NCI-H2081 (cell line): Measurements from ENCODE around the gene CYSLTR2.

ENCODE experiments used
- DNase-seq, 2 experiments: peaks; one replicate each; lab custom pipeline; 2025; lab: John Stamatoyannopoulos, UW

Gene CYSLTR2

DNA sequence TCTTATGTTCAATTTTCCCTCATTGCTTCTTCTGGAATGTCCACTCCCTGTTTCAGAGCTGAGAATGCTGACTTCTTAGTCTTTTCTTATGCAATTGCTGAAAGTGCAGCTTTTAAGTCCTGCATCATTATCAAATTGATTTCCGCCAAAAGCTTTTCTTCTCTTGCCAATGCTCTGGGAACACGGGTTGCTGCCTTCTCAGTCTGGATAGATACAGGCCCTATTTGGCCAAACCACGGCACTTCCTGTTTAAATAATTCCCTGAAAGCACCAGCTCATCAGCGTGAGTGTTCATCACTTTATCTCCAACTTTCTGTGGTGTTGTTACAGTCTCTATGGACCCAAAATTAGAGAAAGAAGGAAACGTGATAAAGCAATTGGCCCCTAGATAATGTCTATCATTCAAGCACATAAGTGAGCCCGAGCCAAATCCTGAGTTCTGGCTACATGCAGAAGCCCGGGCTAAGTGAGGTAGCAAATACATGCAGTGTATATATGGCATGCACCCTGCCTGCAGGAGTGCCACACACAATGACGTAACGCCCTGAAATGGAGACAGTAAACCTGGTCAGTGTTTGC, 85.7 kb downstream of the CYSLTR2 start:
- DNase-seq, result no peak

DNA sequence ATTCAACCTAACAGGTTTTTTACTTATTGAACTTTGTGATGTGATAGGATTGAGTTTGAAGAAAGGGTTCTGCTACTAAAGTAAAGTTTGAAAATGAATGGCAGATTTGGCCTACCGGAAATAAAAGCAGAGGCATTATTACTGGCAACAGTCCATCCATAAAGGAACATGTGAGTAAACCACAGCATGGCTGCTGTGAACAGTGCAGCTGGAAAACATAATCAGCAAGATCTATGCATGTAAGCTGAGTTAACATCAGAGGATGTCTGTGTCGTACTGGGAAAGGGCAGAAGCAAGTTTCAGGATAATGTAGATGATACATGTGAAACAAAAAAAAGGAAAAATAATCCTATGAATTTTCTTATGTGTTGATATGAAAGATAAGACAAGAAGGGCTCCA, 87.6 kb downstream of the CYSLTR2 start:
- no peak for DNase-seq

GRCh38 chr13:48746821-48747220, 93.1 kb downstream of the CYSLTR2 start:
- no peak for DNase-seq

DNA sequence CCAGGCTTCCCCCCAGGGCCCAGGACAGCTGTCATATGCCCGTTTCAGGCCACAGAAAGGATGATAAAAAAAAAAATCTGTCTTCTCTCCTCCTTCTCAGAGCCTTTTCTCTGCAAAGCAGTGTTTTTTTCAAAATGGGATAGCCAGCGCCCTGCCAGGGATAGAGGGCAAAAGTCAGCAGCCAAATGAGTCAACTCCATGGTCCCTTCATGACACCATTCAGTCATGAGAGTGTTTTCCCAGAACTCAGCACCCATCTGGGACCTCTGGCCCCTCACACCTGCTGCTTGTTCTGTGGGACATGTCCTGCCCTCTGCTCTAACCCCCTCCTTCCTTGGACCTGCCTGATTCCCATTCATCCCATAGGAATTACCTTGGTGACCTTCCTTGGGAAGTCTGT, 95.0 kb downstream of the CYSLTR2 start:
- DNase-seq, result no peak

DNA sequence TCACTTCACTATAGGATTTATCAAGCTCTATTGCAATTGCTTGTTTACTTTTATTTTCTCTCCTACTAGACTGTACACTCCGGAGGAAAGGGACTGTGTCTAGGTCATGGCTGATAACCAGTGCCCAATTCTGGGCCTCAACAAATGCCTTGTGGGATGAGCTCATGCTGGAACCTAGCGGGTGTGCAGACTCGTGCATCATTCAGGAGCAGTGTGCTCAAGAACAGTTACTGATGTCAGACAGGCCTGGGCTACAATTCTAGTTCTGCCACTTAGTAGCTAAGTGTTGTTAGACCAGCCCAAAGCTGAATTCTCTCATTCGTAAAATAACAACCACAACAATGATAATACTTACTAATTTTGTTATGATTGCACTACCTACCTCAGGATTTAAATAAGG, 95.4 kb downstream of the CYSLTR2 start:
- no peak for DNase-seq

DNA sequence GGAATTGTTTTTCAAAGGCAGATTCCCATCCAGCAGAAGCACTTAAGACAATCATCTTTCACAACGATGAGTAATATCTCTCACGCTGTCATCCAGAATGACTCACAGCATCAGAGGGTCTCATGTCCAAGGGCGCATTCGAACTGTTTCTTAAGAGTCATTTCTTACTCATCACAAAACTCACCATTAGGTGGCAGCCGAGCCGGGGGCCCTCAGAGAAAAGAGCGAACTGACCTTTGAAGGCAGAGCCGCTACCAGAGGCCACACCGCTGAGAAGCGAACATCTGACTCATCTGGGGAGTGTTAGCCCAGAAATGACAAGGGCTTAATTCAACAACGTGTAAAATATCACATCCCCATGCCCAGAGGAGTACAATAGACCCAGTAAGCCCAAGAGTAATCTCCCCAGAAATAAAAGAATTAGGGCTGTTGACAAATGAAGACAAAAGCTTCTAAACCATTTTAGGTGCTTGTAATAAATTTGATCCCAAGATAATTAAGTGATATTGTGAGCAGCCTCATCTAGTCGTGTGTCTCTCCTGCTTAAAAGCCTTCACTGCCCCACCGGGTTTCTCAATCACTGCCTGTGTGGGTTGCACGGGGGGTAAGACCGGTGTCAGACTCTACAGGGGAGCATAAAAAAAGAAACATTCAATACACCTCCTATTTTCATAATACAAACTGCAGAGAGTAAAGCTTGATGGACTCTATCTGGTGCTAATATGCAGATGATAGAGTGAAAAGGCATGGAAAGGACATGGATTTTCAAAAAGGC, 96.2 kb downstream of the CYSLTR2 start:
- no peak for DNase-seq

GRCh38 chr13:48750588-48751383, 97.1 kb downstream of the CYSLTR2 start:
- DNase-seq, result no peak

DNA sequence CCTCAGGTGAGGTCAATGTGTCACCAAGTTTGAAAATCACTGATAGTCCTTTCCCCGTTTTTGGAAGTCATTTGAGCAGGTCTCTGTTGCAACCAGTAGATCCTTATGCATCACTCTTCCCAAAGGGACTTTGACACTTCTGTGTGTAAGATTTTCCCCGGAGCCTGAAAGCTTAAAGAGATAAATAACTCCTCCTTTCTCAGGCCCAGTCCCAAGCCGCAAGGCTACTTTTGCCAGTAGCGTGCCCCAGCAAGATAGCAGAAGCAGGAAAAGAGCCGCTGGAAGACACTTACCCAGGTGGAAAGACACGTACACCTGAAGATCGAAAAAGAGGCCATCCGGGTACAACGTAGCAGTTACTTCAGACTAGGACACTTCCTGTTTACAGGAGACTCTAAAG, 106.9 kb downstream of the CYSLTR2 start:
- no peak for DNase-seq
